Measurements from ENCODE around the gene EXTL1.

EXTL1 gene

DNA sequence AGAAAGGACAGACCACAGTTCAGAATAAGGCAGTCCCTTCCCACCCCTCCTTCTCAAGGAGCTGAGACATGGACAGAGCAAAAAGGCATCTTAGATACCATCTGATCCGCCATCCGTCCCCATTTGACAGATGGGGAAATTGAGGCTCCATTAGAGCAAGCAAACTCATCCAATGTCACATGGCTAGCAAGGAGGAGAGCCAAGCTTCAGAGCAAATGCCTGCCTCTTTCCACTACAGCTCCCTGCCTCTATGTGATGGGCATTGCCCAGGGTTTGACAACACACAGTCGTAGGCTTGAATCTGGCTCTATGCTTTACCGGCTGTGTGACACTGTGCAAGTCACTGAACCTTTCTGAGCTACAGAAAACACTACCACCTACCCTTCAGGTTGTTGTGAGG, 20.4 kb downstream of the EXTL1 start:
- DNase-seq: no peak

- DNase-seq: no peak
Measured at GRCh38 chr1:26043765-26044164, 22.2 kb downstream of the EXTL1 start.

- DNase-seq: no peak
Measured at GRCh38 chr1:26044414-26044813, 22.8 kb downstream of the EXTL1 start.

GRCh38 chr1:26044971-26045721, 23.6 kb downstream of the EXTL1 start:
- no peak for DNase-seq

GRCh38 chr1:26045722-26046245, 24.2 kb downstream of the EXTL1 start, which contains the start of gene SLC30A2:
TSS of gene SLC30A2 (minus strand) at chr1:26046118. CDS start at chr1:26045896, 222 bp downstream.
- DNase-seq: no peak

GRCh38 chr1:26046246-26047095, 24.9 kb downstream of the EXTL1 start:
- DNase-seq: no peak

DNA sequence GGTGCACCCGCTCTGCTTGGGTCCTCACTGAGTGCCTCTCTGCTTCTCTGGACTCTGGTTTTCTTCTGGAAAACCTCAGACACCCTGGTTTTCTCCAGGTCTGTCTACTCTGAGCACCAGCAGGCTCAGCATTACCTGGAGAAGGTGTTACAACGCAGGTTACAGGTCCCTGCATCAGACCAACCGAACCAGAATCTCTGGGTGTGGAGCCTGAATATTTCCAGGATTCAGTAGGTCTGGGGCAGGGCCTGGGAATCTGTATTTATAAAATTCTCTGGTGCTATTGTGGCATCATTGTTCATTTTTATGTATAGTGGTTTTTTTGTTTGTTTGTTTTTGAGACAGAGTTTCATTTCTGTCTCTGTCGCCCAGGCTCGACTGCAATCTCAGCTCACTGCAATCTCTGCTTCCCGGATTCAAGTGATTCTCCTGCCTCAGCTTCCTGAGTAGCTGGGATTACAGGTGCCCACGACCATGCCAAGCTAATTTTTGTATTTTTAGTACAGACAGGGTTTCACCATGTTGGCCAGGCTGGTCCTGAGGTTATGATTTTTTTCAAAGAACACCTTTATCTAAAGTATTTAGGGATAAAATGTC, 25.8 kb downstream of the EXTL1 start:
- DNase-seq: no peak

DNA sequence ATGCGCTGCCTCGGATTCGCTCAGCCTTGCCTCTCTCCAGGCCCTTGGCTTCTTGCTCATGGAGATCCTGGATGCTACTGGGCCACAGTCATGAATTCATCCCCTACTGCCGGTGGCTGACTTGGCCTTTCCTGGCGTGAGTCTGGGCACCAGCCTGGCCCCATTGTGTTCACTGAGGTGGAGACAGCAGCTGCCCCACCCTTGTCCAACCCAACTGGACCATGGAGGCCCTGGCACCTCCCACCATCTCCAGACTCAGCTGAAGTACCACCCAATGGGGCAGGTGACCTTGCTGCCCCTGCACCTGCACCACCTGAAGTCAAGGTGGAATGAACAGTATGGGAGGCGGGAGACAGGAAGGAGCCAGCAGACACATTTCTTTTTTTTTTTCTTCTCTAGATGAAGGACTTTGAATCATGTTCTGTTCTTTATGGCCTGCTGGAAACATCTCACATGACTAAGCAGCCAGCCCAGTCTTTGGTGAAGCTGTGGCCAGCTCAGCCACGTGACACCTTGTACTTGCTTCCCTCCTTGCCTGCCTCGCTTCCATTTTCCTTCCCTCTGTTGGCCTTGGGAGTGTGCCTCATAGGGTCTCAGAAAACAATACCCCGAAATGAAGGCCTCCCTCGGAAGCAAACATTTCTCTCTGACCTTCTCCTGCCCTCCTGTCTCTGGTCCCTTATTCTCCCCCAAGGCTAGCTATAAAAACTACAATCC, 28.1 kb downstream of the EXTL1 start:
- DNase-seq: no peak

DNA sequence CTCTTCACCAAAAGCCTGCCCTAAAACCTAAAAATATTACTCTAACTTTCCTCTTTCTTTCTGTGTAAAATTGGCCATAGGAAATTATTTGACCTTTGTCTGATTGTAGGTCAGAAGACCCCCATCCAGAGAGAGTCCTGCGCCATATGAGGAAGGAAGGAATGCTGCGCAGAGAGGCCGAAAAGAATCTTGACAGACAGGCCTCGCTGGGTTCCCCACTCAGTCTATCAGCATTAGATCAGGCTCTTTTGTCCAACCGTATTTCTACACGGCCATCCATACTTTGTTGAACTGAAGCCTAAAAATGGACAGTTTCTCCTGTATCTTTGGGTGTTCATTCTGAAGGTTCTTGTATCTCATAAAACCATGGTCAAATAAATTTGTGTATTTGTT, 28.7 kb downstream of the EXTL1 start:
- no peak for DNase-seq

DNA sequence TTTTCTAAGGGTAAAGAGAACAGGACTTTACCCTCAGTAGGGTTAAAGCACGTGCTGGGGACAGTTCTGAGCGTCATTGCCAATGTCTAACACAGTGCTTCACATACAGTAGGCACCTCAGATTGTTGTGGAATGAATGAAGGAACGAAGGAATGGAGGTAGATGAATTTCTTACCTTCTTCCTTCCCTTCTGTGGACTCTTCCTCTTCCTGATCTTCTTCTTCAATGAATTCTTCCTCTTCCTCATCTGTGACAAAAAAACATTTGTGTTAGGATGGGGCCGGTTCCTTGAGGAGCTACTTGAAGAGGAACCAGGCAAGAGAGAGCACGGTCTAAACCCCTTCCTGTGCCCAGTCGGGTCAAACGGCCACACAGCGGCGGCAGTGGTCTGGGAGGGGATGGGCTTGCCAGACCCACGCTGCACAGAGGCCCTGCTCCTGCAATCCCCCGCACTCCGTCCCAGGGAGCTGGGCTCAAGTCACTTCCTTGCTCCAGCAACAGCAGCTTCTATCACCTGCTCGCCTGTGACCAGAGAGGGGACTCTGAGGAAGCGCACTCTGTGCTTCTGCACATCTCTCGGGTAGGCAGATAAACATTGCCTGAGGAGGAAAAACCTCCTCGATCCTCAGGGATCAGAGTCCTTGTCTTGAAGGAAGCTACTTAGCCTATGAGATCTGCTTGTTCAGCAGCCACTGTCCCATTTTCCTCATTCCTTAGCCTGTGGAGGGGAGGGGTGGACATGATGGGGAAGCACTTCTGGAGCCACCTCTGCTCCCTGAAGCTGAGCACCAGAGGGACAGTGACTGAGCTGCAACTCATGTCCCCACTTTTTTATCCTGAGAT, 32.4 kb downstream of the EXTL1 start:
- DNase-seq: no peak

DNA sequence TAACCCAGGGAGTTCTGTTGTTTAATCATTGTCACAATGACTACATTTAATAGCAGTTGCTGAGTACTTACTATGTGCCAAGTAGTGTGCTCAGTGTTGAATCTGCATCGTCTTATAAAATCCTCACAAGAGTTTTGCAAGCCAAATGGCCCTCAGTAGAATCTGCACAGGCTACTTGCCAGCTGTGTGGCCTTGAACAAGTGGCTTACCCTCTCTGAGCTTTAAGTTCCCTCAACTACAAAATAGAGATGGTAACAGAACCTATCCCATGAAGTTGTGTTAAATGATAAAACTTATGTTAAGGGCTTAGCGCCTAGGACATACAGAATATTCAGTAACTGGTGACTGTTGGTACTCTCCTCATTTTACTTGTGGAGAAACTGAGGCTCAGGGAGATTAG, 33.5 kb downstream of the EXTL1 start:
- DNase-seq: no peak

- no peak for DNase-seq
Measured at GRCh38 chr1:26057189-26057588, 35.6 kb downstream of the EXTL1 start.

DNA sequence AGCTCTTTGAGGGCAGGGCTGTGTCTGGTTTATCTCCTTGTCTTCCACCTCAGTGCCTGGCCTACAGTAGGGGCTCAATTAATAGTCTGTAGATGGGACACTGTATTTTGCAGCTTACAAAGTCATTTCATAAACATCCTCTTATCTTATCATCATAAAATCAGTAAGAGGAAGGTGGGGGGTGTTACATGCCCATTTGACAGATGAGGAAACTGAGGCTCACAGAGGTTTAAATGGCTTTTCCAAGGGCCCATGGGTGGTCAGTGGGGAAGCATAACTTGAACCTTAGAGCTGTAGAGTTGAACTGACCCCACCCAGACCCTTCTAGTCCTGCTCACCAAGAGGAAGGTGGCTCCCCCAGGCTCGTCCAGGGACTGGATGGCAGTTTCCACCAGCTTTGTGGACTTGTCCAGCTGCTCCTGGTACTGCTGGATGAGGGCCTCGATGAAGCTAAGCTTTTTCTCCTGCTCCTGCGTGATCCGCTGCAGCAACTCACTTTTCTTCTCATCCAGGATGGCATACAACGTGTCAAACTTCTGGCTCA, 36.5 kb downstream of the EXTL1 start:
- DNase-seq: no peak

DNA sequence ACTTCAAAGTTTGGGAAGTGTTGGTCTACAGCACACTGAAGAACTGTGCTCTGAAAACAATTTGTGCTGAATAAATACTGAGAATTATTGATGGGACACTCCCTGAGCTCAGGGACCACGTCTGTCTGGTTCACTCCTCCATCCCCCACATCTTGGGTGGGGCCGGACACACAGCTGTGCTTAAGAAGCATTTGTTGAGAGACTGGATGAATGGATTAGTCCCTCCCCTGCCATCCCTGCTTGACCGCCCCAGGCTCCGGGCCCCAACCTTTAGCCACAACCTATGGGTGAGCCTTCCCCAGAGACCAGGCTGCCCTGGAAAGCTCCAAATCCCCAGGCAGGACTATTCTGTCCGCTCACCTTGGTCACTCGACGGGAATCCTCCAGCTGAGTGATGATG, 38.3 kb downstream of the EXTL1 start:
- DNase-seq: no peak

DNA sequence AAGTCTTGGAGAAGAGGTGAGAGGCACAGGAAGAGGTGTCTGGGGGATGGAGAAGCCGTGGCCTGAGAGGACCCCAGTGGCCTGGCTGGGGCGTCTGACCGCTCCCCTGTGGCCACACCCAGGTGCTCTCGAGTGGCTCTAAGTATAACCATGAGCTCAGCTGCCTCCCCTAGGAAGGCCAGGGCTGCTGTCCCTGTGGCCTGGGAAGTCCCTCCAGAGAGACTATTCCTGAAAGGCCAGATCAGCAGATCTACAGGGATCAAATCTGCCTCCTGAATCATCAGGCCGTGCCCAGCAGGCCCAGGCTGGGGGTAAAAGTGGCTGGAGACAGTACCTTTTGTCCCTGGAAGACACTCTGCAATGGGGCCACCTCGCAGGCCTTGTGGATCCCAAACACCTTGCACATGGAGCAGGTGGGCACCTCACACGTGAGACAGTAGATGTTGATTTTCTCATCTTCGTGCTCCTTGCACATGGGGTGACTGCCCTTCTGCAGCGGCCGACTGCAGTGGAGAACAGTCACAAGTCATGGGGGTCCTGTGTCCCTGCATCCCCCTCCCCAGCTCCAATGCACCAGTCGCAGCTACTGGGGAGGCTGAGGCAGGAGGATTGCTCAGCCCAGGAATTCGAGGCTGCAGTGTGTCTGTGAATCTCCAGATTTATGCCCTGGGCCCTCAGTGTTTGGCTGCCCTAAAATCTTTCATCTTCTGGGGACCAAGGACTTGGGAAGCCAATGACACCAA, 39.4 kb downstream of the EXTL1 start:
- no peak for DNase-seq

DNA sequence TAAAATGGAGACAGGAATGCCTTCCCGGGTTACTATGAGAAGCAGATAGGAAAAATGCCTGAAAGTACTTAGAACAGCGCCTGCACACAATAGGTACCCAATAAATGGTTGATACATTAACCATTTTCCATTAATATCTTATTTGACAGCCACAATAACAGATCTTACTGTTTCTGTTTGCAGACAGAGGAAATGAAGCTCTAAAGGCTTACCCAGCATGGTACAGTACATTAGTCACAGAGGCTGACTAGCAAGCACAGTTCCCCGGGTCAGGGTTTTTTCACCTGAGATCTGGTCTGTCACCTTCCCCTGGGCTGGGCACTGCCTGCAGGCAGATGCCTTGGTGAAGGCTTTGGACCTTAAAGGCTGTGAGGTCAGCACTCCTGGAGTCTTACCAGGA, 43.0 kb downstream of the EXTL1 start:
- no peak for DNase-seq

- no peak for DNase-seq
Measured at GRCh38 chr1:26066160-26066559, 44.6 kb downstream of the EXTL1 start.

DNA sequence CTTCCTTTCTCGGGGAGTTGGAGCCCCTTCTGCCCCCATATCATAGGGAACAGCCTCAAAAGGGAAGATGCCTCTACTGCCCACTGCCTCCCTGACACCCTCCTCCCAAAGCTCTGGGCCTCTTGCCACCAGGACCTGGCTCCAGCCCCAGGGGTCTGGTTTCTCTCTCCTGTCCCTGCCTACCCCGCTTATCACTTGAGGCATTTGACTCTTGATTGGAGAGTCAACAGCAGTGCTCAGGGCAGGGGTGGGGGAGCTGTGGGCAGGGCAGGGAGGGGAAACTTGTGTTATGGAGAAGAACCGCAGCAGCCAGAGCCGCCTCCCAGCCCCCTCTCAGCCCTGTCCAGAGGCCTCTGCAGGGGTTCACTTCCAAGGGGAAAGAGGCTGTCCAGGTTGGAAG, 45.3 kb downstream of the EXTL1 start:
- DNase-seq: no peak

- no peak for DNase-seq
Measured at GRCh38 chr1:26067432-26067911, 45.9 kb downstream of the EXTL1 start, which contains the start of gene TRIM63. TSS of gene TRIM63 (minus strand) at chr1:26067630. CDS start at chr1:26067494, 136 bp downstream.

Measured in amygdala (tissue), 56 donors.